ENCODE results near the gene PLPP1.

GRCh38 chr5:55583578-55583977, 48.8 kb upstream of the PLPP1 start:
- TF ChIP-seq EZH2phosphoT487 (IDR thresholded peaks at IDR 0.05; ENCODE audit: low read depth) = no peak
- no peak for TF ChIP-seq CTCF (IDR thresholded peaks at IDR 0.05; ENCODE audit: low read depth, low read length)

All from OCI-LY3 (cell line).